SIG-M5 (cell line): Measurements from ENCODE around the gene BABAM2.
"Not testable (repeated sequence)": the region's sequence is repeated elsewhere in the genome, so short reads cannot be mapped to it uniquely, and the experiment has no call there.

ENCODE experiments used
- DNase-seq: peaks from one replicate; lab custom pipeline; 2025; lab: John Stamatoyannopoulos, UW

Gene BABAM2

GRCh38 chr2:28361991-28362710 lies 471.6 kb downstream of the BABAM2 start:
- no peak for DNase-seq

DNA sequence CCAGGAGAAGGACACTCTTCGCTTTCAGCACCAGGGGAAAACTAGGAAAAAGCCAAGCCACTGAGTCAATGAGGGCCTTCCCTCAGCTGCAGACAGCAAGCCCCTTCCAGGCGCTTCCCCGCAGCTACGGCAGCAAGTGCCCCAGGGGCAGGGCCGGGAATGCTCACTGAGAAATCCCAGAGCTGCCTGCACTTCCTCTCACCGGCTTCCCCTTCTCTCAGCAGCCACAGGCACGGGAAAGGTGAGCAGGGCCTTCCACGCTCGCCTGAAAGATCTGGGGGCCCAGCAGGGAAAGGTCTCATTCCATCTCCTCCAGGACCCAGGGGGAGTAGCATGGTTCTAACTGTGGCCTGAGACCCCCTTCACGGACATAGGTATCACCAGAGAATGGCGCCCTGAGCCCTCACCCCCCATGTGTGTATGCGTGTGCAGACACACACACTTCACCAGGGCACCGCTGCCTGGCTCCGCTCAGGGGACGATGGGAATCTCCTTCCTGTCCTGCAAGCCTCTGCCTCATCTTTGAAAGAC lies 472.5 kb downstream of the BABAM2 start:
- no peak for DNase-seq

DNA sequence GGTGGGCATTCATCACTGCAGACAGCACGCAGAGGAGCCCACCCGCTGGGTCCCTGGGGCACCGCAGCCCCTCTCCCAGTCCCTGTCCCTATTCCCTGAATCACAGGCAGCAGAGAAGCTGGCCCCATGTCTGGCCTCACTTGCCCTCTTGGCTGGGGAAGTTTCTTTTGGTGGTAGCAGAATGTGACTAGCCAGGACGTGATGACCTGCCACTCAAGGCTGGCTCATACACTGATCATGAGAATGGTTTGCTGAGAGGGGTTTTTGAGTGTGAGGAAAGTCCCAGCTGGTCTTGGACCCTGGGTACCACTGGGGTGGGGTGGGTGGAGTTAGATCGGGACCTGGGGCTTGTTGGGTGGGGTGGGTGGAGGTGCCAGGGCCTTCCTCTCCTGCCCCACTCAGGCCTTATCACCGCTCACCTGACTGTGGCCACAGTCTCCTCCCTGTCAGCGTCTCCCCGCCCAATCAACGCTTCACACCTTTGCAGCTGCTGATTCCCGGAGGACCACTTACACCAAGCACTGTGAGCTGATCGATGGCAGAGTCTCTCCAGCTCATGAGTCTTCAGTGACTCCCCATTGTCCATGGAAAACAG lies 473.3 kb downstream of the BABAM2 start:
- no peak for DNase-seq

DNA sequence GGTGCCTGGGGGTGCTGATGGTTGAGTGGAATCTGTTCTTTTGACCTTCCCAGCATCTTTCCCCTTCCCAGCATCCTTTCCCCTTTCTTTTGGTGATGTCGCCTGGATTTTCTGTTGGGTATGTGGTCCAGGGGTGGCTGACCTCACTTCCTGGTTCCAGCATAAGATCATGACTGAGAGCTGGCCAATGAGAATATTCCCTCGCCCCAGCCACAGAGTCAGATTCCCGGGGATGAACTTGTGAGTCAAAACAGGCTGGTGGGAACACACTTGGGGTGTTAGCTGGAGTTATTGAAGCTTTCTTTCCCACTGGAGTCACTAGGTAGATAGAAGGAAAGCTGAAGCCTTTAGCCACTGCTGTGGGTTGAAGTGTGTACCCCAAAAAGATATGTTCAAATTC lies 474.1 kb downstream of the BABAM2 start:
- no peak for DNase-seq

DNA sequence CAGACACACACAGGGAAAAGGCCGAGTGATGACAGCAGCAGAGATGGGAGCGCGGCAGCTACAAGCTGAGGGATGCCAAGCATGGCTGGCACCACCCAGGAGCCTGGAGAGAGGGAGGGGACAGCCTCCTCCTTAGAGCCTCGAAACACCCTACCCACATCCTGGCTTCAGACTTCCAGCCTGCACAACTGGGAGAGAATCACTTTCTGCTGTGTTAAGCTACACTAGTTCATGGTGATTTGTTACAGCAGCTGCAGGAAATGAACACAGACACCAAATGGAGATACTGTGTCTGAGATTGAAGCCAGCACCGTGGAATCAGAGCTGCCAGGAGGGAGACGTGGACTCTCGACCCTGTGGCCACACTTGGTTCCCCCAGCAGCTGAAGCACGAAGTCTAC lies 474.6 kb downstream of the BABAM2 start:
- no peak for DNase-seq

DNA sequence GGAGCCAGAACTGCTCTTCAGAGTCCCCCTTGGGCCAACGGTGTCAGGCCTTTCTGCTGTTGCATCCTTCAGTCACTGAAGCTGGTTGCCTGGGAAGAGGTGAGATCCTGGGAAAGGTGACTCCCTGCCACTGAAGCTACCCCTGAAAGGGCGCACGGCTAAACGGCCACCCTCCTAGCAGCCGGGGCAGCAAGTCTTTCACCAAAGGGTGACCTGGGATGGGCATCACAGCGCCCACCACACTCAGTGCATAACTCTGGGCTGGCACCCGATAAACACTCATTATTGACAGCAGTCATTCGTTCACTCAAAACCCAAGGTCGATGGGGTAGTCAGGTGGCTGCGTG lies 475.6 kb downstream of the BABAM2 start:
- DNase-seq, result no peak

- peak; percentile 64 for DNase-seq
Measured at GRCh38 chr2:28366496-28367282, 476.2 kb downstream of the BABAM2 start.

DNA sequence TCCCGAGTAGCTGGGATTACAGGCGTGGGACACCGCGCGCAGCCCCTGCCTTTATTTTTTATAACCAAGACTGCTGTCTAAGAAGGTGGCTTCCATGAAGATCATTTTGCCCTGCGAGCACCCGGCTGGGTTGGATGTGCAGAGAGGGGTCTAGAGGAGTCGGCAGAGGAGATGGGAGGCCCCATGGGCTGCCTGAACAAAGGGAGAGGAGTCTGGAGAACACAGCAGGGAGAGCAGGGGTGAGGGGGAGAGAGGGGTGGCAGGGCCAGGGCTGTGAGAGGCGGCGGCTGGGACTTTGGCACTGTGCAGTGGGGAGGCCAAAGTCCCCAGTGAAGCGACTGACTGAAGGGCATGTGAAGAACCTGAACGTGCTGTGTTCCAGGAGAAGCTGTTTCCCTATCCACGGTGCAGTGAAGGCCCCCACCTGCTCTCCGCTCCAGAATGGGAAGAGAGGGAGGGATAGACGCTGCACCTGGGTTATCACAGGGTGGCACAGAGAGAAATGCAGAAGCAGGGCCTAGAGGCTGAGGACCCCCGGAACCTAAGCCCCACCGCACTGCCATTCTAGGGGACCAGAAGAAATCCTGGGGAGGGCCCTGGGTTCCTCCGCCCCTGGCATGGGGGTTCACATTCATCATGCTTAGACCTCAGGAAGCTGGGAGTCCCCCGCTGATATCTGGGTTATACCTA lies 477.3 kb downstream of the BABAM2 start:
- DNase-seq, result no peak

DNA sequence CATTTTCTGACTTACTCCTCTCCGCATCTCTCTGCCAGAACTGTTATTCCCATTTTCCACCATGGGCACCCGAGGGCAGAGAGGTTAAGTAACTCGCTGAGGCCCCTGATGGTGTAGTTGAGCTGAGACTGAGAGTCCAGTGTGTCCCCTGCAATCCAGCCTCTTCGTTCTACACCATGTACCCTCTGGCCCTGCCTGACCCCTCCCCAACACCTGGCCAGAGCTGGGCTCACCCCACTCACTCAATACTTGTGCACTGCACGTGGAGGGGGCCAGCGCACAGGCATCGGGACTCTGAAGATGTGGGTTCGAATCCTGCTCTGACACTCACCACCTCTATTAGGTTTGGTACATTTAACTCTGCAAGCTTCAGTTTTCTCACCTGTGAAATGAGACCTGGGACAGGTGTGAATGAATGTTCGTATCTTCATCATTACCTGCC lies 477.8 kb downstream of the BABAM2 start:
- DNase-seq, result no peak

DNA sequence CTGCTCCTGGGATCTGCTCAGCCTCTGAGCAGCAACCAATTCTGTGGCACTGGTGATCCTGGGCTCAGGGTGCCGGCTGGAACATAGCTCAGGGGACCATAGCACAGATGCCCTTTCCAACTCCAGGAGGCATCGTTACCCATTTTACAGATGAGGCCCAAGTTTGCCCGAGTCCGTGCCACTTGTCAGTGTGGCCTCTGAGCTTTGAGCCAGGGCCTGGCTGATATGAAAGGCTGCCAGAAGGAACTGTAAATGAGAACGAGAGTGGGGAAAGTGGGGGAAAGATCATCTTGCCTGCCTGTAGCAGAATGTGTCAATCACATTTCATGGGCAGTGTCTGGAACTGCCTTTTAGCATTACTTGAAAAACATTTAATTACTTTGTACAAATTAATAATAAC lies 478.8 kb downstream of the BABAM2 start:
- DNase-seq, result no peak

DNA sequence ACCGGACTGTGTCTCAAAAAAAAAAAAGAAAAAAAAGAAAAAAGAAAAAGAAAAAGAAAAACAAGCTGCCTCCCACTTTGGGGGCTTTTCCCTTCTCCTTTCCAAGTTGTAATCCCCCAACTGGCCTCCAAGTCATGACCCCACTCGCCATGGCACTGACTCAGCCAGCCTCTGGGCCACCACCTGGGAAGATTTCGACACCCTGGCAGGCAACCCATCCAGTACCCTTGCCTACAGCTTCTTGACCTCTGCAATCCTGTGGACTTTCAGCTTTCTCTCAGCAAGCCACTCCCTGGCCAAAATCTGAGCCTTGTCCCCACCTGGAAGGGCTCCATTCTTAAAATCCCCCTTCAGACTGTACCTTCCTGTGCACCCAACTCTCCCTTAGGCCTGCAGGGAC lies 479.8 kb downstream of the BABAM2 start:
- DNase-seq, result no peak

GRCh38 chr2:28371728-28372127 lies 481.2 kb downstream of the BABAM2 start:
- DNase-seq, result not testable (repeated sequence)

GRCh38 chr2:28373854-28374253 lies 483.3 kb downstream of the BABAM2 start:
- no peak for DNase-seq

DNA sequence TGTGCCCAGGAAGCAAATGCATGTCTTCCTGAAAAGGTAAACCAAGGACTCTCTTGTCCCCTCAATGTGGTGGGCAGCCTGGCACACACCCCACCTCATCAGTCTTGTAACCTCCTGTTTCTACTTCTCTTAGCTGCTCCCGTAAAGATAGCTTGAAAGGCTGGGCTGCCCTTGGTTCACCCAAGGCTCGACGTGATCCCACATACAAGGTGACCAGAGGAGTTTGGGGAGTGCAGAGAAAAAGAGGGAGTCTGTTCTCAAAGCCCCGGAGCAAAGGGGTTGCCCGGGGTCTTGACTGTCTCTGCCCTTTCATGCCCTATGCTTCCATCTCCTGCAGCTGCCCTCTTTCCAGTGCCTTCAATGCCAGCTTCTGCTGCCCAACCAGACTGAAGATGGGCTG lies 483.8 kb downstream of the BABAM2 start:
- no peak for DNase-seq

GRCh38 chr2:28375236-28375635 lies 484.7 kb downstream of the BABAM2 start:
- no peak for DNase-seq

DNA sequence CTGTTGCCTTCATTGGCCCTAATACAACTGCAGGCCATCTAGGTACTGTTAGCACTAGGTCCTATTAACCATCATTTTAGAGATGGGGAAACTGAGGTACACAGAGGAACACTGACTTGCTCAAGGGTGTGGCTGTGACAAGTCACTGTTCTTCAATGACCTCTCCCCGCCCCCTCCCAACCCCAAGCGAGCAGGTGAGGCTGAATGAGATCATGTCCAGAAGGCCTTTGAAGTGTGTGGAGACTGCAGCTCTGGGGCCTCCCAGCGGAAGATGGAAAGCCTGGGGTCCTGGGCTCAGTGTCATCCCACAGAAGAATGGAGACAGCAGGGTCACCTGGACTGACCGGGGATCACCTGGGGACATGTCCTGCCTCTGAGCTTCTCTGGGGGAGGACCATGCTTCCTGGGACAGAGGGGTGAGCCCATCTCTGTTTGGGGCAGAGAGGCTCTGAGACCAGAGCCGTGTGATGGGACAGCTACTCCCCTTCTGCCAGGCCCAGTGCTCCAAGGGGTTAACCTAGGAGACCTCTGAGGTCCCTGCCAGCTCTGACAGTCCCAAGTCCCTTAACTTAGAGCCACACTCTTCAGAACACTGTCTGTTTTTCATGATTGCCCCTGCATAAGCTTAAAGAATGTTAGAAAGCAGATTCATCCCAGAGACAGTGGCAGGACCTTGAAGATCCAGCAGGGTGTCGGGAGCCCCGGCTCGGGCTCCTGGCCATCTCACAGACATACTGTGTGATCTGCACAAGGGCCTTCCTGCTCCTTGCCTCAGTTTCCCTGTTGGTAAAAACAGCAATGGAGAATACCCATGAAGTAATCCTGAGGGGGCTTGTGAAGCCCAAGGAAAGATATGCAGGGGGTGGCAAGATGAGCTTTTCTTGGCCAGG lies 485.5 kb downstream of the BABAM2 start:
- DNase-seq, result no peak

DNA sequence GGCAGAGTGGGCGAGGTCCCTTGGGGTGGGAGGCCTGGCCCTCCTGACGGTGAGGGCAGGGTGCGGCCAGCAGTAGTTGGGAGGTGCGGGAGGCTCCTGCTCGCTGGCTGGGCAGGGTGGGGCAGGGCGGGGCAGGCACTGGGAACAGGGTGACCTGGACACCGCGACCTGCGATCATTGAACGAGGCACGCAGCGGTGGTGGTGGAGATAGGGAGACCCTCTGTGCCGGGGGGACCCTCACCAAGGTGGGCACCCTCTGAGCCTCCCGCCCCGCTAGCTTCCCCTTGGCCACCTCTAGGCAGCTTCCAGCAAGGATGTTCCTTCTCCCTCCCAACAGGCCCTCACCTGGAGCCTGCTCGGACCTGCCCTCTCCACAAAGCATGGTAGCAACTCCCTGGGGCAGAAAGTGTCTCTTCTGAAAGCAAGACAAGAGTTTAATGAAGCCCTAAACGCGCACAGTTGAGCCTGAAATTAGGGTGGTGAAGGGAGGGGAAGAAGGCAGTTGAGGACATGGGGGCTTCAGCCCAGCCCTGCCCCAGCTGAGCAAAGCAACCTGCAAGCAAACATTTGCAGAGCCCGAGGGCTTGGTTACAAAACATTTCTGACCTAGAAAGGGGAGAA lies 486.8 kb downstream of the BABAM2 start:
- DNase-seq, result no peak

DNA sequence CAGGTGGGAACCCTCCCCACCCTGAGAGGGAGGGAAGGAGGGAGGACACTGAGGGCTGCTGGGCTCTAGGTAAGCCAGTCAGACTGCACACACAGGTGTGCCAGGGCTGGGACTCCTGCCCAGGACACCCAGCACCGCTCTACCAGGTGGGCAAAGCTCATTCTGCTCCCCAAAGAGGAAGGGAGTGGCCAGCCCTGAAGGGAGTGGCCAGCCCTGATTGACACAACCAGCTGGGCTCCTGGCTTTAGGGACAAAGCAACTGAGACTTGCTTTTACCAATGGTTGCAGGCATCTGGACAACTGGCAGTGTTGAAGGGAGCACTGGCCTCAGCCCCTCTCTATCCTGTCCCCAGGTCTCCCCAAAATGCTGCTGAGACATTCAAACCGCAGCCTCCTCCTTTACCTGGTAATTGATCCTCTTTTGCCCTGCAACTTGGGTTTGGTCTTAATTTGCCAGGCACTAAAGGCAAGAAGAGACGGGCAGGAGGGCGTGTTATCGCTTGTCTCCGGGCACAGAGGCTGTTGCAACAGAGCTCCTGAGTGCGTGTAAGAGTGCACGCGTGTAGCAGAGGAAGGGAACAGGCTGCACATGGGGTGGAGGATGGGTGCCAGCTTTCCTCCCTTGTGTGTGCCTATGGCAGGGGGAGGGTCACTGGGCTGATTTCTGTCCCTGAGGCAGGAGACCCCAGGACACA lies 487.6 kb downstream of the BABAM2 start:
- no peak for DNase-seq

DNA sequence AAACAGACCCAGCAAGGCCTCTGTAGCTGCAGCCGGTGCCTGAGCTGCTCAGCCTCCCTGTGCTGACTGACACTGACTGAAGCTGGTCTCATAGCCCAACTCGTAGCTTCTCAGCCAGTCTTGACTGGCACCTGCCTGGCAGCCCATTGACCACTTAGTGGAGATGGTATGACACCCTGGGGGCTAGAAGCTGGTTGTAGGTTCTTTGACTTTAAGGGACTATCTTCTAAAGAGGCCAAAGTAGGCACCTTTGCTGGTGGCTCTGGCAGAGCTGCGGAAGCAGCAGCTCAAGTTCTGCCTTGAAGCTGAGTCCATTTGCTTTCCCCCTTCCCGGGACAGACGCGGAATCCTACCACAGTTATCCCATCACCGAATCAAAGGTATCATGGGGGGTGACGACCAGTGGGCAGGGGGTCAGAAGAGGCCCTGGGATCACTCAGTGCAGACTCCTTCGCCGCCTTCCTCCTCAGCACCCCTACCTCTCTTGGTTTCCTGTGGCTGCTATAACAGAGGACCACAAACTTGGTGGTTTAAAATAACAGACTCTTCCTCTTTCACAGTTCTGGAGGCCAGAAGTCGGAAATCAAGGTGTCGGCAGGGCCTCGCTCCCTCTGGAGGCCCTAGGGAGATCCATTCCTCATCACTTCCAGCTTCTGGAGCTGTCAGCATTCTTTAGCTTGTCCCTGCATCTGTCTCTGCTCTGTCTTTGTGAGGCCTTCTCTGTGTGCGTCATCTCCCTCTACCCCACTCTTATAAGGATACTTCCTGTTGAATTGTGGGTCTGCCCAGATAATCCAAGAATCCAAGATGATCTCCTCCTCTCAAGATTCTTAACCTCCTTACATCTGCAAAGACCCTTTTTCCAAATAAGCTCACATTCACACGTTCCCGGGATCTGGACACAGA lies 488.4 kb downstream of the BABAM2 start:
- DNase-seq, result no peak
